Subcutaneous adipose tissue (tissue), 4 donors: Measurements from ENCODE around the gene CYP24A1. TPM values are rescaled to one million over a fixed set of nuclear protein-coding genes. Genes with fewer than 3 reads are reported as not detected.

Experiments
- total RNA-seq, 4 donors: library from RNA; depleted of rRNA; stranded (reverse); fragments of >200 nt; gene quantifications; one replicate each; pipeline ENCODE4 v1.1.0, GENCODE V29; 2016
- TF ChIP-seq, protein P1 (sequence below): fragments of 450-650 bp; IDR thresholded peaks from one replicate; pipeline ENCODE4 v1.5.1; 2016; ENCODE audit warnings: low read depth, mild to moderate bottlenecking, control low read depth, antibody characterized with exemption, moderate library complexity

The CYP24A1 gene
- total RNA-seq, 4 donors from 2014 or later: not detected

DNA sequence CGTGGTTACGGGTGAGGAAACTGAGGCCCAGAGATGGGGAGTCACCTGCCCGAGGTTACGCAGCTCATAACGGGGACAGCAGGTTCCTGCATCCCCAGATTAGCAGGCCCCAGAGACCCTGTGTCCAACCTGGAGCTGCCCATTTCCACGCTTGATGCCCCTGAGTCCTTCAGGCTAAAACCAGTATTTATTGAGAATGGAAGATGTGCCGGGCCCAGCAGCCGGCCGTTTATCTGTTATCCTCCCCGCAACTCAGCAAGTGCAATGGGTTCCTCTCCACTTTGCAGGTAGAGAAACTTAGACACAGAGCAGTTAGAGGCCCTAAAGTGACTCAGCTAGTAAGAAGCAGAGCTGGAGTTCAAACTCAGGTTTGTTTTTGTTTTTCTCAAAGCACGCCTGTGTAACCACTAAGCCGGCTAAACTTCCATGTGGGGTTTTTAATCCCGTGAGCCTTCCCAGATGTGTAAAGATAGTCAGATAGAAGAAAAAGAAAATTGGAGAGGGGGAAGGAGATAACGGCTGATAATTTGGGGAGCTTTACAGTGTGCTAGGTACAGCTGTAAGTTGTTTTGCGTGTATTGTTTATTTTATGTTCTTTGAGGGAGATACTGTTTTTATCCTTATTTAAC is 34.9 kb upstream of the CYP24A1 start:
- TF ChIP-seq, protein P1, sequence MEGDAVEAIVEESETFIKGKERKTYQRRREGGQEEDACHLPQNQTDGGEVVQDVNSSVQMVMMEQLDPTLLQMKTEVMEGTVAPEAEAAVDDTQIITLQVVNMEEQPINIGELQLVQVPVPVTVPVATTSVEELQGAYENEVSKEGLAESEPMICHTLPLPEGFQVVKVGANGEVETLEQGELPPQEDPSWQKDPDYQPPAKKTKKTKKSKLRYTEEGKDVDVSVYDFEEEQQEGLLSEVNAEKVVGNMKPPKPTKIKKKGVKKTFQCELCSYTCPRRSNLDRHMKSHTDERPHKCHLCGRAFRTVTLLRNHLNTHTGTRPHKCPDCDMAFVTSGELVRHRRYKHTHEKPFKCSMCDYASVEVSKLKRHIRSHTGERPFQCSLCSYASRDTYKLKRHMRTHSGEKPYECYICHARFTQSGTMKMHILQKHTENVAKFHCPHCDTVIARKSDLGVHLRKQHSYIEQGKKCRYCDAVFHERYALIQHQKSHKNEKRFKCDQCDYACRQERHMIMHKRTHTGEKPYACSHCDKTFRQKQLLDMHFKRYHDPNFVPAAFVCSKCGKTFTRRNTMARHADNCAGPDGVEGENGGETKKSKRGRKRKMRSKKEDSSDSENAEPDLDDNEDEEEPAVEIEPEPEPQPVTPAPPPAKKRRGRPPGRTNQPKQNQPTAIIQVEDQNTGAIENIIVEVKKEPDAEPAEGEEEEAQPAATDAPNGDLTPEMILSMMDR: no peak

DNA sequence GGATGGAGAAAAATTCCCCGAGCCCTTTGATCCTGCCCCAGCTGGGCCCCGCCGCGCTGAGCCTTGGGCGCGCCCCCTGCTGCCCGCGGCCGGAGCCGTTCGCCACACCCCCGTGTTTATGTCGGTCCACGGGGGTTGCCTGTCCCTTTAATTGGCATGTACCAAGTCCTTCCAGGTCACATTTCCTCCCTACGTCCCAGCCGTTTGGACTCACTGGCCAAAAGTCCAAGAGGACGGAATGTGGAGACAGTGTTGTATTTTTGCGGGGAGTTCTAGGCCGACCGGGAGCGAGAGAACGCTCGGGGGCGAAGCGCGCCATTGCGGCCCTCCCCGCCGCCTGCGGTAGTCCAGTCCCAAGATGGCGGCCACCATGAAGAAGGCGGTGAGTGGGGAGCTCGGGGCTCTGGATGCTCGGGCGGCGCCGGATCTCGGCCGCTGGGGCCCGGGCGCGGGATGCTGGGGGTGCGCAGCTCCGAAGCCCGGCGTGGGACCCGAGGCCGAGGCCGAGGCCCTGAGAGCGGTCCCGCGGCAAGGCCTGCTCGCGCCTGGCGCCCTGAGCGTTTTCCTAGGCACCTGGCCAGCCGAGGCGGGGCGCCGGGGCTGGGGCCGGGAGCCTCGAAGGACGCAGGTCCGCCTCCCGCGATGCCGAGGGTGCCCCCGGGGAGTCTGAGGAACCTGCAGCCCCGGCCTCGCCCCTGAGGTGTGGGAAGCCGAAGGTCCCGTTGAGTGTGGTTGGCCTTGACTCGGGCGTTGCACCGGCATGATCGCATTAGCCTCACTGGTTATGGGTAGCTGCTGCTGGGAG is 34.2 kb upstream of the CYP24A1 start, which contains the start of gene PFDN4:
PFDN4 (plus strand) TSS at position 345 of the 805 bp plus-strand sequence; CDS start at position 359, 14 bp downstream.
- TF ChIP-seq, protein P1: no peak

DNA sequence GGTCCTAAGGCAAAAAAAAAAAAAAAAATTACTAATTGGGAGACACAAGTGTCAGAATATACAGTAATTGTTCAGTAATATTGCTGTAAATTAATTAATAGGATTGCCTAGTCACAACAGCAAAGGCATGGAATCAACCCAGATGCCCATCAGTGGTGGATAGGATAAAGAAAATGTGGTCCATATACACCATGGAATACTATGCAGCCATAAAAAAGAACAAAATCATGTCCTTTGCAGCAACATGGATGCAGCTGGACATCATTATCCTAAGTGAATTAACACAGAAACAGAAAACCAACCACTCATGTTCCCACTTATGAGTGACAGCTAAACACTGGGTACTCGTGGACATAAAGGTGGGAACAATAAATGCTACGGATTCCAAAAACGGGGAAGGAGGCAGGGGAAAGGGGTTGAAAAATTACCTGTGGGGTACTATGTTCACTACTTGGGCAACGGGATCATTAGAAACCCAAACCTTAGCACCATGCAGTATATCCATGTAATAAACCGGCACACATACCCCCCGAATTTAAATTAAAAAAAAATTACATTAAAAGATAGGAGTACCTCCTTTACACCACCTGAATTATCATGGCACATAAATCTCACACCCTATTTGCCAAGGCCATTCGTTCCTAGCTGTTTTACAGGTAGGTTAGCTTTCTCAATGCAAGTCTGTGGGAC is 33.4 kb upstream of the CYP24A1 start:
- TF ChIP-seq, protein P1: peak; percentile 66

DNA sequence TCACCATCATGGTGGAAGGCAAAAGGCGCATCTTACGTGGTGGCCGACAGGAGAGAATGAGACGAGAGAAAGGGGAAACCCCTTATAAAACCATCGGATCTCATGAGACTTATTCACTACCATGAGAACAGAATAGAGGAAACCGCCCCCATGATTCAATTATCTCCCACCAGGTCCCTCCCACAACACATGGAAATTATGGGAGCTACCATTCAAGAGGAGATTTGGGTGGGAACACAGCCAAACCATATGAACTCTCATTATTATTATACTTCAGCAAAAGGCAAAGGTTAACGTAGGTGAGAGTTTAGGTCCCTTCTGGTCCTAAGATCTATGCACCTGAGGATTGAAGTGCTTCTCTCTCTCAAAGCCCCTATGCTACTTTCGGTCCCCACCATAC is 31.7 kb upstream of the CYP24A1 start:
- TF ChIP-seq, protein P1: no peak

DNA sequence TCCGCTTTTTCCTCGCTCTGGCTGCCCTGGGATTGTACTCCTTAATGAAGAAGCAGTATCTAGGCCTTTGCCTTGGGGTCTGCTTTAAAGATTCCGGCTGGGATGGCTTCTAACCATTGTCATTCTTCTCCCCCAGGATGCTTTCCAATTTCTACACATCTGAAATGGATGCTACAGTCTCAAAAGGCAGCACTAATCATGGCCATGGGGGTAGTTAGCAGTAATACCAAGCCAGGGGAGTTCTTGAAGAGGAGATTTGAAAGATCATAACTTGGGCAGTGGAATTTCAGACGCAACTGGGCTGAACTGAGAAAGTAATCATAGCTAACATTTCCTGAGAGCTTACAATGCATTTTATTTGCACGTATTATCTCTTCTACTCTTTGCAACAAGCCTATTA is 30.7 kb upstream of the CYP24A1 start:
- TF ChIP-seq, protein P1: no peak

DNA sequence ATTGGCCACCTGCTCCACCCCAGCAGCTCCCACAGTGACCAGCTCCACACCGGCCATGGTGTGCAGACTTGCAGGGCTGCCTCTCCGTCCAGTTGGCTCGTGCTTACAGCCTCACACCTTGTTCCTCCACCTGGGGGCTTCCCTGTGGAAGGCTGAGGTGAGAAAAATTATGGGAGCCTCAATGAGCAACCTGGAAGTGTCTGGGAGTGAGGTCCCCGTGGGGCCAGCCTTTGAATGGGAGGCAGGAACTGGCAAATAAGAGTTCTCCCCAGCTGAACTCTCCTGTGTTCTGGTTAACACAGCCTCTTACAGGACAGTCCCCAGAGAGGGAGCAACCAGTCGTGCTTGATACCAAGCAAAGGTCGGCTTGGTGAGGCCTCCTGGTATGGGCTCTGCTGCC is 30.3 kb upstream of the CYP24A1 start:
- TF ChIP-seq, protein P1: no peak

DNA sequence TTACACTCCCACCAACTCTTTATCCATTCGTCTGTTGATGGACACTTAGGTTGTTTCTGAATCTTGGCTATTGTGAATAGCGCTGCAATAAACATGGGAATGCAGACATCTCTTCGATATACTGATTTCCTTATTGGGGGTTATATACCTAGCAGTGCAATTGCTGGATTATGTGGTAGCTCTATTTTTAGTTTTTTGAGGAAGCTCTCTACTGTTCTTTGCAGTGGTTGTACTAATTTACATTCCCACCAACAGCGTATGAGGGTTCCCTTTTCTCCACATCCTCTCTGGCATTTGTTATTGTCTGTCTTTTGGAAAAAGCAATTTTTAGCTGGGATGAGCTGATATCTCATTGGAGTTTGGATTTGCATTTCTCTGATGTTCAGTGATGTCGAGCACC is 29.5 kb upstream of the CYP24A1 start:
- TF ChIP-seq, protein P1: no peak
